ENCODE results near the gene AXL. TPM values are rescaled to one million over a fixed set of nuclear protein-coding genes. Genes with fewer than 3 reads are reported as not detected.
"Not testable (repeated sequence)": the region's sequence is repeated elsewhere in the genome, so short reads cannot be mapped to it uniquely, and the experiment has no call there.

AXL gene
- total RNA-seq, 4 donors from 2014 or later = 19.7 to 52.4 (median 25.6) TPM

DNA sequence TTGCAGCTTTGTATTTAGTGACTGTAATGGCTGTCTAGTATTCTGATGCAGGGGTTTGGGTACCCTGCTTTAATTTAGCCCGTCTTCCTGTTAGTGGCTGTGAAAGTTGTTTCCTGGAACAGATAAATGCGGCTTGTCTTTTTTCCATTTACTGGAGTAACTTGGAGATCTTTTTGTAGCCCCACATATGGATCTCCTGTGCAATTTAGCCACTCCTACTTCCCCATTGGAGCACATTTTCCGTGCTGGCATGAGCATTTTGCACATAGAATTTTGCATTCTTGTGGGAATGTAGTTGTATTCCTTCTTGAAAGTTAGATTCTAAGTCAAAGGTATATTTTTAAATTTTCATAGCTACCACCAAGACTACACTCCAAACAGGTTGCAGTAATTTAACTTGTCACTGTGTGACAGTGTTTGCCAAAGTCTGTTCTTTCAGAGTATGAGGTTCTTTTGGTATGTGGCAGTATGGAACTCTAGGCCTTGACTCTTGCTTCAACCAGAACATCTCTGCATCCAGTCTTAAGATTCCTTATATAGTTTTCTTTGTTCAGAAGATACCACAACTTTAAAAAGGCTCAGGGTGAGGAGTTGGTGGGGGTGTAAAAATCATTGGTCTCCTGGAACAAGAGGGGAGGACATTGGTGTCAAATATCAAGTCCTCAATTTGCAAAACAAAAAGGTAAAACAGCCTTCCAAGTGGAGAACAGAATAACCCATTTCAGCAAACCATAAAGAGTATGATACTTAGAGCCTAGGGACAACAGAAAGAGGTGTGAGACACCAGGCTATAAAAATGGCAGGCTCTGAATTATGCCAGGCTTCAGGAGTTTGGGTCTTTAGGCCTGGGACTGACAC is 69.9 kb downstream of the AXL start:
- 80 to 85% methylated on average over 3 of the region's 3 CpGs for WGBS, 2 donors (ENCODE audit: low coverage in 1 of 2)
- in situ Hi-C loops (cut with MboI; ENCODE audit: low pct_ligation_motif_present in 1 of 4, low pct_unique_long_range_greater_than_20kb in 1 of 4, low sequenced_read_pairs in 3 of 4) = no loop called here

DNA sequence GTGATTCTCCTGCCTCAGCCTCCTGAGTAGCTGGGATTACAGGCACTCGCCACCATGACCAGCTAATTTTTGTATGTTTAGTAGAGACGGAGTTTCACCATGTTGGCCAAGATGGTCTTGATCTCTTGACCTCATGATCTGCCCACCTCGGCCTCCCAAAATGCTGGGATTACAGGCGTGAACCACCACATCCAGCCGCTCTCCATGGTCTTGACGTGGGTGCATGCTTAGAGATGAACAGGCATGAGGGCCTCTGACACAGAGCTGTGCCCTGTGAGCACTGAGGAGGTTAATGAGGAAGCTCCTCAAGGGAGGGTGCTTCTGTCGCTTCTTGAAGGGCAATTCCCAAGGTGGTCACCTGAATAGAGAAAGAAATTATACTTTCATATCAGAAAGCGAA is 70.8 kb downstream of the AXL start:
- WGBS, 2 donors (ENCODE audit: low coverage in 1 of 2) = 94 to 97% methylated on average over 8 of the region's 8 CpGs
- H3K9me3 ChIP-seq; H3K4me1 ChIP-seq; intact Hi-C loops (cut with DNase I; ENCODE audit: low total_unique reads); DNase-seq; H3K4me3 ChIP-seq; in situ Hi-C loops (cut with MboI; ENCODE audit: low pct_ligation_motif_present in 1 of 4, low pct_unique_long_range_greater_than_20kb in 1 of 4, low sequenced_read_pairs in 3 of 4); H3K27me3 ChIP-seq; H3K27ac ChIP-seq: not testable (repeated sequence)
- peaks cover 0 to 84% (median 40%) of the 10 kb centered on the region in 4 donors for H3K36me3 ChIP-seq

More for the DNA sequence above, 69.9 kb downstream of the AXL start:
- Histone ChIP-seq H3K4me1 (no peaks in the 10 kb centered on the region), H3K27ac (no peak overlapping the region), H3K9me3 (no peaks in the 10 kb centered on the region), H3K27me3 (no peaks in the 10 kb centered on the region), H3K36me3 (peaks cover 0 to 84% (median 40%) of the 10 kb centered on the region in 4 donors), H3K4me3 (no peak overlapping the region)
- no peak for DNase-seq
- TF ChIP-seq, protein P1, sequence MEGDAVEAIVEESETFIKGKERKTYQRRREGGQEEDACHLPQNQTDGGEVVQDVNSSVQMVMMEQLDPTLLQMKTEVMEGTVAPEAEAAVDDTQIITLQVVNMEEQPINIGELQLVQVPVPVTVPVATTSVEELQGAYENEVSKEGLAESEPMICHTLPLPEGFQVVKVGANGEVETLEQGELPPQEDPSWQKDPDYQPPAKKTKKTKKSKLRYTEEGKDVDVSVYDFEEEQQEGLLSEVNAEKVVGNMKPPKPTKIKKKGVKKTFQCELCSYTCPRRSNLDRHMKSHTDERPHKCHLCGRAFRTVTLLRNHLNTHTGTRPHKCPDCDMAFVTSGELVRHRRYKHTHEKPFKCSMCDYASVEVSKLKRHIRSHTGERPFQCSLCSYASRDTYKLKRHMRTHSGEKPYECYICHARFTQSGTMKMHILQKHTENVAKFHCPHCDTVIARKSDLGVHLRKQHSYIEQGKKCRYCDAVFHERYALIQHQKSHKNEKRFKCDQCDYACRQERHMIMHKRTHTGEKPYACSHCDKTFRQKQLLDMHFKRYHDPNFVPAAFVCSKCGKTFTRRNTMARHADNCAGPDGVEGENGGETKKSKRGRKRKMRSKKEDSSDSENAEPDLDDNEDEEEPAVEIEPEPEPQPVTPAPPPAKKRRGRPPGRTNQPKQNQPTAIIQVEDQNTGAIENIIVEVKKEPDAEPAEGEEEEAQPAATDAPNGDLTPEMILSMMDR (IDR thresholded peaks at IDR 0.05) = no peak
- TF ChIP-seq POLR2A (IDR thresholded peaks at IDR 0.05) = no peak
- TF ChIP-seq POLR2AphosphoS5 (IDR thresholded peaks at IDR 0.05) = no peak
- no peak for TF ChIP-seq EP300 (IDR thresholded peaks at IDR 0.05; ENCODE audit: low read depth)
- intact Hi-C loops (cut with DNase I; ENCODE audit: low total_unique reads) = no loop called here

DNA sequence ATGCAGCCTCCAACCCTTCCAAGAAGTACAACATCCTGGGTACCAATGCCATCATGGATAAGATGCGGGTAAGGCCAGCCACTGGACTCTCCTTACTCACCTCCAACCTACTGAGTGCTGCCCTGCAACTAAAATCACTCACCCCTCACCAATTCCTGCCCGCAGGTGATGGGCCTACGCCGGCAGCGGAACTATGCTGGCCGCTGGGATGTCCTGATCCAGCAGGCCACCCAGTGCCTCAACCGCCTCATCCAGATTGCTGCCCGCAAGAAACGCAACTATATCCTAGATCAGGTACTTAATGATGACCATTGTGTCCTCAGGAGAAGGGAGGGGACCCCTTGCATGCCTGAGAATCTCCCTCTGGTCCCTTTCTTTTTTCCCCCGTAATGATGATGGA is 75.4 kb downstream of the AXL start:
- H3K27me3 ChIP-seq = no peaks in the 10 kb centered on the region
- DNase-seq = no peak
- in situ Hi-C loops (cut with MboI; ENCODE audit: low pct_ligation_motif_present in 1 of 4, low pct_unique_long_range_greater_than_20kb in 1 of 4, low sequenced_read_pairs in 3 of 4) (no loop called here), intact Hi-C loops (cut with DNase I; ENCODE audit: low total_unique reads) (no loop called here)
- peaks cover 0 to 75% (median 27%) of the 10 kb centered on the region in 4 donors for H3K36me3 ChIP-seq
- WGBS, 2 donors (ENCODE audit: low coverage in 1 of 2) = 96% methylated on average over 10 of the region's 10 CpGs; no CpG with 5 or more reads in 1 of the 2 donors
- no peak overlapping the region for H3K27ac ChIP-seq
- H3K9me3 ChIP-seq = no peaks in the 10 kb centered on the region
- TF ChIP-seq EP300 (IDR thresholded peaks at IDR 0.05; ENCODE audit: low read depth) (no peak), POLR2A (IDR thresholded peaks at IDR 0.05) (no peak), POLR2AphosphoS5 (IDR thresholded peaks at IDR 0.05) (no peak)
- TF ChIP-seq, protein P1 (IDR thresholded peaks at IDR 0.05) = no peak
- H3K4me1 ChIP-seq = peaks cover 25 to 36% (median 26%) of the 10 kb centered on the region in 4 donors
- H3K4me3 ChIP-seq = no peak overlapping the region

DNA sequence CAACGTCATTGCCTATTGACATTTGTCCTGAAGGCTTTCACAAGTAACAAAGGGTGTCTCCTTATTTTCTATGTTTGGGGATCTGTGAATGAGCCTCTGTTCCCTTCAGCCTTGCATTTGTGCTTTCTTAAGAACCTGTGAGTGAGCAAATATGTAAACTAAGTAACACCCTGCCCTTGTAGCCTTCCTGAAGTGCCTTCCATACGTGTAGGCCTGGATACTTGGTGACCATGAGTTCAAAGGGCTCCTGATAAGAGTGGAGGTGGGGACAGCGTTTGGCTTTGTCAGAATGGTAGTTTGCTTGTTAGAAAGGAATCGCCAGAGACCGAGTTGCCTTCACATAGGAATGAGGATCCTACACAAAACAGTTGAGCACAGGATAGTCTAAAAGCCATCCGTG is 76.5 kb downstream of the AXL start:
- DNase-seq = no peak
- WGBS, 2 donors (ENCODE audit: low coverage in 1 of 2) = 56 to 70% methylated on average over 1 to 6 of the region's 6 CpGs
- Histone ChIP-seq H3K27me3 (no peaks in the 10 kb centered on the region), H3K4me3 (no peak overlapping the region), H3K36me3 (peaks cover 0 to 65% (median 26%) of the 10 kb centered on the region in 4 donors), H3K4me1 (peaks cover 27 to 47% (median 37%) of the 10 kb centered on the region in 4 donors), H3K27ac (peak overlapping the region; percentile 84 to 89 (median 85)), H3K9me3 (no peaks in the 10 kb centered on the region)
- in situ Hi-C loops (cut with MboI; ENCODE audit: low pct_ligation_motif_present in 1 of 4, low pct_unique_long_range_greater_than_20kb in 1 of 4, low sequenced_read_pairs in 3 of 4) (no loop called here), intact Hi-C loops (cut with DNase I; ENCODE audit: low total_unique reads) (loop anchor here (5.0 kb wide), 1 partner anchor 1147 kb away; the partner anchor contains the start of gene CXCL17)
- TF ChIP-seq, protein P1 (IDR thresholded peaks at IDR 0.05) = no peak
- TF ChIP-seq POLR2AphosphoS5 (IDR thresholded peaks at IDR 0.05) (no peak), POLR2A (IDR thresholded peaks at IDR 0.05) (no peak), EP300 (IDR thresholded peaks at IDR 0.05; ENCODE audit: low read depth) (no peak)

Measured in transverse colon (tissue), 4 donors.